DMS 273 treated with DMSO at 0.1 percent for 48 hours (cell line): ENCODE results near the gene LRRC72.
A peak's percentile ranks its signal among the peaks of the same experiment; 100 is the strongest.
"Not testable (repeated sequence)": the region's sequence is repeated elsewhere in the genome, so short reads cannot be mapped to it uniquely, and the experiment has no call there.

Source experiments
- DNase-seq: peaks from one replicate; lab custom pipeline; 2025; lab: John Stamatoyannopoulos, UW

The LRRC72 gene

GRCh38 chr7:16529697-16530096 lies 3.1 kb downstream of the LRRC72 start:
- no peak for DNase-seq

- DNase-seq = no peak
These were observed 5.1 kb downstream of the LRRC72 start for GRCh38 chr7:16531707-16532106.

DNA sequence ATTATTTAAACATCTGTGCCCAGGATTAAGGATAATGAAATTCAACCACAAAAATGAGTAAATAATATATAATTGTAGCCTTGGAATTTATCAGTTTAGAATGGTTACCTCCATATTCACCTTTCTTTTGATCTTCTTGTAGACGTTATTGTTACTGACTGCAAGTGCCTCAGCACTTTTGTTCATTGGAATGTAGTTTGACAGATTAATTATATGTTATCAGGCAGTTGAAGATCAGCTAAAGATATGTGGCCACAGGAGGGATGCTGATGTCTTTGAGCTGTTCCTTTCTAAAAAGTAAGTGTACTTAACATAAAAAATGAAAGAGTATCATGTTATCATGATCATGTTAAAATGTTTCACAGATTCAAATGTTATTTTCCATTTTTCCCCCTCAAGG lies 5.6 kb downstream of the LRRC72 start:
- no peak for DNase-seq

DNA sequence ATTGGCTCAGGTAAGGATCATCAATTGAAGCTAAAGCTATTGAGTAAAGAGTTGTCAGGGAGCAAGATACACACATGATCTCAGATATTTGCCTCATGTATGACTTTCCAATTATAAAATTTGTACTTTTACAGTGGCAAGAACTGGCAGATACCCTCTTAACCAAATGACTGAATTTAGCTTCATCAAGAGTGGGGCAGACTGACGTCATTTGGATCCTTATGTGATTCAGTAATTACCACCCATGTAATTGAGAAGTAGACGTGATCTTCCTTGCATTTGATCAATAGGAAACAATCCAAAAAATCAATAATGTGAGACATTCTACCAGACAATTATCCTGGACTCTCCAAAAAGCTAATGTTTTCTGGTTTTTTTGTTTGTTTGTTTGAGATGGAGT lies 8.9 kb downstream of the LRRC72 start:
- DNase-seq = no peak

GRCh38 chr7:16540559-16540958 lies 13.9 kb downstream of the LRRC72 start:
- not testable (repeated sequence) for DNase-seq

DNA sequence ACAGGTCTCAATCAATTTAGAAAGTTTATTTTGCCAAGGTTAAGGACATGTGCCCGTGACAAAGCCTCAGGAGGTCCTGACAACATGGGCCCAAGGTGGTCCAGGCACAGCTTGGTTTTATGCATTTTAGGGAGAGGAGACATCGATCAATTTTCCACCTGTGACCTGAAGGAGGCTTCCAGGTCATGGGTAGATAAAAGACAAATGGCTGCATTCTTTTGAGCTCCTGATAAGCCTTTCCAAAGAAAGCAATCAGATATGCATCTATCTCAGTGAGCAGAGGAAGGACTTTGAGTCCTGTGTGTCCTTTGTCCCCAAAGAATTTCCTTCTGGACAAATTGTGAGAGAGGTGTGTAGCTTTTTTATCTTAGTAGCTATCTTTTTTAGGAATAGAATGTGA lies 15.8 kb downstream of the LRRC72 start:
- no peak for DNase-seq

- no peak for DNase-seq
These were observed 16.8 kb downstream of the LRRC72 start for GRCh38 chr7:16543456-16543855.

DNA sequence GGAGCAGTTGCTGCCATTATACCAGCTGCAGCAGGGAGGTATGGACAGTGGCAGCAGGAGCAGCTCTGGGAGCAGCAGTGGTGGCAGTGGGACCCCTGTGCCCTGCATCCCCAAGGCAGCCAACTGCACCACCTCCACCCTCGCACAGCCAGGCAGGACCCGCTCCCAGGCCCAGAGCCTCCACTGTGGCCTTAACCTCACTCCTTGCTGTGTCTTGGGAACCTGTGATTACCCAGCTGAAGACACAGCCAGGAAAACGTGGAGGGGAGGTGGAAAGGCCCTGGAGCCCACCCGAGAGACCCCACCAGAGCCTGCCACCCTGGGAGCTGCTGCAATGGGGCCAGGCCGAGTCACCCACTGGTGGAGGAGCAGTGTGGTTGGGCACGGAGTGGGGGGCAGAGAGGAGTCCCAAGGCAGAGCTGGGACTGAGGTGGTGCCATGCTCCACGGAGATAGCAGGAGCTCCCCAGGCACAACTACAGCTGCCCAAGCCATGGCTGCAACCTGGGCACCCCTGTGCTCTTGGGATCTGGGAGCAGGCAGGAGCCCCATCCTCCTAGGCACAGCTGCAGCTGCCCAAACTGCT lies 20.4 kb downstream of the LRRC72 start:
- DNase-seq = no peak

DNA sequence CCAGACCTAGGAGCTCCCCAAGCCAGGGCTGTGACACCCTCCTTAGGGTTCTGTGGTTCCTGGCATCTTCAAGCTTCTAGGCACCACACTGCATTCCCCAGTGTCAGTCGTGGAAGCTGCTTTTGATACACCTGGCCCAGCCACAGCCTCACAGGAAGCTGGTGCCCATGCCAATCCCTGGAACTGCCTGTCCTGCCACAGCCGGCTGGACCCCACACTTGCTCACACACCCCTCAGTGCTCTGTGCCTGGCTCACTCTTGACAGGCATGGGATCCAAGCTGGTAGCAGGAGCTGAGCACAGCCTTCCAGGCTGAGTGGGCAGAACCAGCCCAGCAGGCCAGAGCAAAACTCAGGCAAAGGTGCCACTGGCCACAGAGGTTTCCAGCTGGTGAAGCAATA lies 21.8 kb downstream of the LRRC72 start:
- DNase-seq = no peak

GRCh38 chr7:16550671-16551070 lies 24.0 kb downstream of the LRRC72 start:
- DNase-seq = no peak

- no peak for DNase-seq
These were observed 28.1 kb downstream of the LRRC72 start for GRCh38 chr7:16554518-16555236.

DNA sequence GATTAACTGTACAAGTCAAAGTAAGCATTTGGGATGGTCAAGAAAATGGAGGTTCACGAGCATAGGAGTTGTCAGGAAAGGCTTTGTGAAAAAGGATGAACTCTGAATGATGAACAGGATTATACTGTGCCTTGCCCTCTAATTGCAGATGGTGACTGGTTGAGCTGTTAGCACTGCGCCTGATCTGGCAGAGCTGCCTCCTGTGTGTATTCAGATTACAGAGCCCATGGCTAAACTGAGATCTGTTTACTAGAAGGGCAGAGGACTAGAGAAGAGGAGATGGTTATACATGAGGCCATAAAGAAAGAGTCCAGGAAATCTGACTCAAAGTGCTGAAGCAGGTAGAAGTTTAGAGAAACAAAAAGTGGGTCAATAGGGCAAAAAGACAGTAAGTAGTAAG lies 29.7 kb downstream of the LRRC72 start:
- DNase-seq = no peak

- no peak for DNase-seq
These were observed 32.2 kb downstream of the LRRC72 start for GRCh38 chr7:16558761-16559302.

DNA sequence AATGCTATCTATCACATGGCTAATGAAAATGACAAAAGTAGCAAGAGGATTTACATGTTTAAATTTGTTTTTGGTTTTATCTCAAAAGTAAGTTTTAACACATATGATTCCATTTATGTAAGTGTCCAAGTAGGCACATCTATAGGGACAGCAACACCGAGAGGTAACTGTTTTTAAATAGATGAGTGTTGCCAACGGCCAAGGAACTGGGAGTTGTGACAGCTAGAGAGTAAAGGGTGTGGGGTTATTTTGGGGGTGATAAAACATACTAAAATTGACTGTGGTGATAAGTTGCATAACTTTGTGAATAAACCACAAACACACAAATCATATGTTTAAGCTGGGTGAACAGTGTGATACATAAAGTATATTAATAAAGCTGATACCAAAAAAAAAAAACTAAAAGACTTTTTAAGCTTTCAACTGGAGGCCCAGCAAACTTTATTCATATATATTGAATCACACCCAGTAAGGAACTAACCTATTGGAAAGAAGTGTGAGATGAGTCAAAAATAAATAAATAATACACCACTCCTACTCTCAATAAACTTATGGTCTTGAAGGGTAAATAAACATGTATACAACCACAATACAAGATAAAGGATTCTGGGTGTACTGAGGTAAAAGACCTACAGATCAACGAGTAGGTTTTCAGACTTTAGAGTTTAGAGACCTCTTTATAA lies 33.0 kb downstream of the LRRC72 start:
- DNase-seq = no peak

DNA sequence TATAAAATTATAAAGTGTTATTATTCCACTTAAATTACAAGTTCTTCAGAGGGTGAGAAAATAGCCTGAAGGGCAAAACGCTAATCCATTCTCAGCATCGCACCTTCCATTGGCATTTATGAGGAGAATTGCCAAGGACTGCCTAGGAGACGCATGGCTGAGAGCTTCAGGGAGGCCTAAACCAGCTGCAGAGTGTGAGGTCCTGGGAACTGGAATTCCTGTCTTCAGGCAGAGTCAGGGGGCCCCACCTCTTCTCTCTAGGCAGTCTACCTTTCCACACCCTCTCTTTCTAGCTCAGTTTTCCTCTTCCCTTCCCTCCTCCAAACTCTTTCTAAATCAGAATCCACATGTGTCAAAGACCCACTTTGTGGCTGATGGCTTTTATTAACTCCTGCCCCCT lies 35.3 kb downstream of the LRRC72 start:
- DNase-seq = no peak

DNA sequence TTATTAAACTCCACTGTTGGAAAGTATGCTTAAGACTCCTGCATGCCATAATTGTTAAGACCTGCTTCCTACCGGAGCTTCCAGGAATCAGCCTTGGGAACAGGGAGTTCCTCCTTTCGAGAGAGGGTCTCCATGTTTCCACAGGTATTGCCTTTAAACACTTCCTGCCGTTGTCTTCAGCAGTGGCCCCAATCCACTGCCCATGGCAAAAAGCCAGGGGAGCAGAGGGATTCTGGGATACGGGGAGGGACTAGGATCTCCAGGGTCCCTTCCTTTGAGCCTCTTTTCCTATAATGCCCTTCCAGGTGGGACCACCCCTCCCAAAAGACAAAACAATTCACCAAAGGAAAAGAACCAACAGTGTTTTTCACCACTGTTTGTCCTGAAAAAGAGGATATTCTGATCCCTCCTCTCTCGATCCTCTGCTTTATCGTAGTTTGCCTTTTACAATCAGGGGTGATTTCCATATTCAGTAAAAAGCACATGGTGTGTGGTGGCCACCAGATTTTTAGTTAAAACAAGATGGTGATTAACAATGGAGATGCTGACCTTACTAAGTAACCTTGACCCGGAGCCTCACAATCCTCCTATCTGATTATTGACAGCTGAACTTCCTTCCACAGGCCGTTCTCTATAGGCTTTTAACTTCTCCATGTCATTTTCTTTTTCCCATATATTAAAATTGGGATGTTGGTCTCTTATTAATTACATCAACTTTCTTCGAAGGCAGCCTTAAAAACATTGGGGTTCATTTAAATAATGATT lies 36.0 kb downstream of the LRRC72 start:
- DNase-seq = no peak

DNA sequence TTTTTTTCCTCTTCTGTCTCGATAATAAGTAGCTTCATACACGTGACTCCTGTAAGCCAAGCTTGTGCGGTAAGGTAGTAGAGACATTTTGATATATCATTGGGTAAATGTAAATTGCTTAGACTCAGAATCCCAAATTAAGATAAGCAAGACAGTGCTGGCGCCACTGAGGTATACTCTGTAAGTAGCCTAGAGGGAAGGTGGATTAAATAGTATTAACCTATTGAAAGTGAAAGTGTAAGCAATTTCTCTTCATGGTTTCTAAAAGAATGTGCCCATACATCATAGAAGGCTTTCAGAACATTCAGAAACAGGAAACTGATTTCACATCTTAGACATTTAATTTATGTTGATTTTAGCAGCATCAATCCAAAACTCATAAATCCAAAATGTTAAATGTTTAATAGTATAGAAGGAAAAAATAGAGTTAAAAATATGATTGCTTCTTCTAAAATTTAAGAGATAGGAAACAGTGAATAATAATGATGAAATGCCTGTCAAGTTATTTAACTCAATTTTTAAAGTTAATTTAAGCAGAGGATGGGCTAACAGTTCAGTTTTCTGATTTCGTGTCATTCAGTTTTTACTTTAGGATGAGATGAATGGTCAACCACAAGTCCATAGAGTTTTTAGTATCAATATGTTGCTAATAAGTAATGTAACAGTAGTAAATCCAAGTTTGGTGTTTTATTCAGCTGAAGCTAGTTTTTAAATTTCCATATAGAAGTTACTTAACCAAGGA lies 36.8 kb downstream of the LRRC72 start:
- no peak for DNase-seq

GRCh38 chr7:16564023-16564380 lies 37.4 kb downstream of the LRRC72 start:
- DNase-seq = no peak

DNA sequence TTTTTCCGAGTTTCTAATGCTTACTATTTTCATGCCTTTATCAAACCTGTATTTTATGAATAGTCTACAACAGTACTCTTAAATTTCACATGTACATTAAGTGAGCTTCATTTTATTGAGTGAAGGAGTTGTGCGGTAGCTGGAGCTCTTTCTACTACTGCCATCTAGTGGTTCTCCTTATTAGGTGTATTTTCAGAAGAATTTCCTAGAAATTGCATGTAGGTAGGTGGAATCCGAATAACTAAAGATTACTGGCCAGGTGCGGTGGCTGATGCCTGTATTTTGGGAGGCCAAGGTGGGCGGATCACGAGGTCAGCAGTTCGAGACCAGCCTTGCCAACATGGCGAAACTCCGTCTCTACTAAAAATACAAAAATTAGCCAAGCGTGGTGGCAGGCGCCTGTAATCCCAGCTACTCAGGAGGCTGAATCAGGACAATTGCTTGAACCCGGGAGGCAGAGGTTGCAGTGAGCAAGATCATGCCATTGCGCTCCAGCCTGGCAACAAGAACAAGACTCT lies 38.3 kb downstream of the LRRC72 start:
- peak; percentile 47 for DNase-seq

DNA sequence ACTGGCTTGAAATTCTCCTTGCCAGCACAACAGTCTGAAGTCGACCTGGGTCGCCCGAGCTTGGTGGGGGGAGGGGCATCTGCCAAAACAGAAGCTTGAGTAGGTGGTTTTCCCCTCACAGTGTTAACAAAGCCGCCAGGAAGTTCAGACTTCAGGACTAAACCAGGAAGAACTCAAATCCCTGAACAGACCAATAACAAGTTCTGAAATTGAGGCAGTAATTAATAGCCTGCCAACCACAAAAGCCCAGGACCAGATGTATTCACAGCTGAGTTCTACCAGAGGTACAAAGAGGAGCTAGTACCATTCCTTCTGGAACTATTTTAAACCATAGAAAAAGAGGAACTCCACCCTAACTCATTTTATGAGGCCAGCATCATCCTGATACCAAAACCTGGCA lies 45.3 kb downstream of the LRRC72 start:
- DNase-seq = no peak

- no peak for DNase-seq
These were observed 52.6 kb downstream of the LRRC72 start for GRCh38 chr7:16579216-16579615.

- DNase-seq = no peak
These were observed 54.7 kb downstream of the LRRC72 start for GRCh38 chr7:16581286-16581685.
